PFSK-1 (cell line): Measurements from ENCODE around the gene TBRG1.

Experiments used
- POLR2AphosphoS5 ChIP-seq: IDR thresholded peaks from 2 replicates; pipeline ENCODE4 v1.6.1; 2012; ENCODE audit warnings: low read depth, mild to moderate bottlenecking, control low read depth, low read length, moderate library complexity
- REST ChIP-seq, 2 experiments: IDR thresholded peaks; 2 replicates each; pipeline versions ENCODE4 v1.6.1 to v1.8.0; 2011 to 2012; ENCODE audit warnings: low read depth in 2 of 2, low read length in 2 of 2, control low read depth in 1 of 2, inconsistent platforms in 1 of 2, mild to moderate bottlenecking in 1 of 2, moderate library complexity in 1 of 2; ENCODE audit not compliant: insufficient read depth in 1 of 2
- SIN3A ChIP-seq: IDR thresholded peaks from 2 replicates; pipeline ENCODE4 v1.6.1; 2012; ENCODE audit warnings: mild to moderate bottlenecking, low read length, moderate library complexity, borderline replicate concordance; ENCODE audit not compliant: insufficient read depth

GRCh38 chr11:124612045-124612444 is 10.6 kb upstream of the TBRG1 start:
- TF ChIP-seq POLR2AphosphoS5: no peak
- no peak for TF ChIP-seq REST (IDR thresholded peaks at IDR 0.05; ENCODE audit: insufficient read depth in 1 of 2, low read depth in 2 of 2, low read length in 2 of 2)
- TF ChIP-seq SIN3A: no peak
